ENCODE measurements around the gene TMEM123.
"Not testable (repeated sequence)": the region's sequence is repeated elsewhere in the genome, so short reads cannot be mapped to it uniquely, and the experiment has no call there.

TMEM123 gene

DNA sequence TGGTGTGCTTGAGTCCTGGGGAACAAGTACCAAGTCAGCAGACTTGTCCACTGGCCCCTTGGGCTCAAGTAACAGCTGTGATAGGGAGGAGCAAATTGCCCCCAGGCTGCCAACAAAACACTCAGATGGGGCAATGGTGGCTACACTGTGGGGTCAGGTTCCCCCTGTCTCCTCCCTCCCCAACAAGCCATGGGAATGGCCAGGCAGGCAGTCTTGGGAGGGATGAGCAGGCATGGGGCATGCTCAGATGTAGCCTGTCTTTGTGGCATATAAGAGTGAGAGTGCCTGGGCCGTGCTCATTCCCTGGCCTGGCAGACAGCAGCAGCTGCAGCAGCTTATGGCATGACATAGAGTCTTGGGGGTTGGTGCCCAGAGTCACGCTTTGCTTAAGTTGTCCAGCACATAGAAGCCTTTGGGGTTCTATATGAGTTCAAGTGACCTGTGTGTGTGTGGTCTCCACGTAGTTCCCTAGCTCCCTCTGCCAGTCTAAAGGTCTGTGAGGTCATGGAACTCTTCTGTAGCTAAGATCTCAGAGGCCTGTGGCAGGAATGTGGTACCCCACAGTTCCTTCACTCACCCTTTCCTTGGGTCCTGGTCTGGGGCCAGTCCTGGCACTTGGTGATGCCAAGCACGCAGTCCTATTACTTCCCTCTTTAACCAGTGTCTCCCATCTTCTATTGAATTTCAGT, 60.9 kb downstream of the TMEM123 start:
- no peak for DNase-seq

DNA sequence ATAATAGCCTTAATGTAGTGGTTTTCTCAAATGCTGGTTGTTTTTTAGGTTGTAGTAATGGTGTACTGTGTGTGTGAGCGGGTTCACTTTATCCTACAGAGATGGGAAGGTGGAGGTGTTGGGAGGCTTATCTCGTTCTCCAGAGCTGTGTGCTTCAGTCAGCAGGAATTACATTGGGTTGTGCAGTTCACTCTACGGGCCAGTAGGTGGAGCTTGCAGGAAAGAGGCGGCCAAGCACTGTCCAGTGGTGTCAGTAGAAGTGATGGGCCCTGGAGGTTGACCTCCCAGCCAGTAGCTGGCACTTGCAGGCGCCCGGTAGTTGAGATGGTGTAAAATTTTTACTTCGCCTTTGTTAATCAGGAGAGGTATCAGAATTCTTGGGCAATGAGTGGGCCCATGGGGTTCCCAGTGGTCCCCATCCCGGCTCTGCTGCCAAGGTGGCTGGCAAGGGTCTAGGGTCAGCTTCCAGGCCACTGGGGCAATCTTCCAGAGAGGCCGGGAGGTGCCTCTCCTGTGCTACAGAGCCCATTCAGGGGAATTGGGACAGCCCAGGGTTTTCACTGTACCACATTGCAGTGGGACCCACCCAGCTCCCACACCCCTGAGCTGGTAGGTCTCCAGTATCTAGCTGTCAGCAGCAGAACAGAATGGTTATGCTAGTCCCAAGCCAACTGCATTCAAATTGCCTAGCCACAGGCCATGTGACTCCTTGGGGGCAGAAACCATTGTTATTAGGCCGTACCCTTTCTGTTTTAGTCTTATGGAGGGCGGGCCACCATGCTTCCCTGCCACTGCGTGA, 61.7 kb downstream of the TMEM123 start:
- DNase-seq = peak; percentile 59

DNA sequence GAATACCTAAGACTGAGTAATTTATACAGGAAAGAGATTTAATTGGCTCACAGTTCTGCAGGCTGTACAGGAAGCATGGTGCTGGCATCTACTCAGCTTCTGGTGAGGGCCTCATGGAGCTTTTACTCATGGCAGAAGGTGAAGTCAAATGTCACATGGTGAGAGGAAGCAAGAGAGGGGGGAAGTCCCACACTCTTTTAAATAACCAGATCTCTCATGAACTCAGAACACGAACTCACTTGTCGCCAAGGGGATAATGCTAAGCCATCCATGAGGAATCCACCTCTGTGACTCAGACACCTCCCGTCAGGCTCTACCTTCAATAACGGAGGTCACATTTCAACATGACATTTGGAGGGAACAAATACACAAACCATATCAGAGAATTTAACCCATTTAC, 63.3 kb downstream of the TMEM123 start:
- no peak for DNase-seq

DNA sequence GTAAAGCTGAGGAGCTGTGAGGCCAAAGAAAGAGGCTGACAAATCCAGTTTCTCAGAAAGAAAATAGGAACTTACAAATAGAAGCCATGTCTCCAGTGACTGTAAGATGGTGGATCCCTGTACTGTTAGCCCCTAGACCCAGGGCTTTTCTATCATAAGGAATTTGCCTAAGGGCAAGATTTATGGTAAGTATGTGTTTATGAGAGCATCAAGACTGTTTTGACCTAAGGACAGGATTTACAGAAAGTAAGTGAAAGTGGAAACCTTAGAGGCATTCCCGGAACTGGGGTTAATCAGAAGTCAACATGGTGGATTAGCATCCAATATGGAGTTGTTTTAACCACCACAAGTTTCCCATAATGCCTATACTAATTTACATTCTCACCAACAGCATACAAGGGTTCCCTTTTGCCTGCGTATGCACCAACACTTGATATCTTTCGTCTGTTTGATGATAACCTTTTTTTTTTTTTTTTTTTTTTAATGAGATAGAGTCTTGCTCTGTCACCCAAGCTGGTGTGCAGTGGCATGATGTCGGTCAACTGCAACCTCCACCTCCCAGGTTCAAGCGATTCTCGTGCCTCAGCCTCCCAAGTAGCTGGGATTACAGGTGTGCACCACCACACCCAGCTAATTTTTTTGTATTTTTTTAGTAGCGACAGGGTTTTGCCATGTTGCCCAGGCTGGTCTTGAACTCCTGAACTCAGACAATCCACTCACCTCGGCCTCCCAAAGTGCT, 65.4 kb downstream of the TMEM123 start:
- DNase-seq = no peak

DNA sequence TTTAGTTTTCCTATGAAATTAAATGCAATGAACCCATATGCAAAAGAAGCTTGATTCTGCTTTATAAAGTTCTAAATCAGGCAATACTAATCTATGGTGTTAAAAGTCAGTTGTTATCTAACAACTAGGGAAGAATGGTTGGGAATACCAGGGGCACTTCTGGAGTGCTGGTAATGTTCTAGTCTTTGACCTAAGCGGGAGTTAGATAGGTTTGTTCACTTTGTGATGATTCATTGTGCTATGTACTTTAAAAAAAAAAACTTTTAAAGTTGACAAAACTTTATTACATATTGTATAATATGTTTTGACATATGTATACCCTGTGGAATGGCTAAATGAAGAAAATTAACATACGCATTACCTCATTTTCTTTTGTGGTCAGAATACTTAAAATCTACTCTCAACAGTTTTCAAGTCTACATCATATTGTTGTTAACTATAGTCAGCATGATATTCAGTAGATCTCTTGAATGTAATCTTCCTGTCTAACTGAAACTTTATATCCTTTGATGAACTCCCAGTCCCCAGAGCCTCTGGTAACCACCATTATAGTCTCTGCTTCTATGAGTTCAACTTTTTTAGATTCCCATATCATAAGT, 66.3 kb downstream of the TMEM123 start:
- no peak for DNase-seq

DNA sequence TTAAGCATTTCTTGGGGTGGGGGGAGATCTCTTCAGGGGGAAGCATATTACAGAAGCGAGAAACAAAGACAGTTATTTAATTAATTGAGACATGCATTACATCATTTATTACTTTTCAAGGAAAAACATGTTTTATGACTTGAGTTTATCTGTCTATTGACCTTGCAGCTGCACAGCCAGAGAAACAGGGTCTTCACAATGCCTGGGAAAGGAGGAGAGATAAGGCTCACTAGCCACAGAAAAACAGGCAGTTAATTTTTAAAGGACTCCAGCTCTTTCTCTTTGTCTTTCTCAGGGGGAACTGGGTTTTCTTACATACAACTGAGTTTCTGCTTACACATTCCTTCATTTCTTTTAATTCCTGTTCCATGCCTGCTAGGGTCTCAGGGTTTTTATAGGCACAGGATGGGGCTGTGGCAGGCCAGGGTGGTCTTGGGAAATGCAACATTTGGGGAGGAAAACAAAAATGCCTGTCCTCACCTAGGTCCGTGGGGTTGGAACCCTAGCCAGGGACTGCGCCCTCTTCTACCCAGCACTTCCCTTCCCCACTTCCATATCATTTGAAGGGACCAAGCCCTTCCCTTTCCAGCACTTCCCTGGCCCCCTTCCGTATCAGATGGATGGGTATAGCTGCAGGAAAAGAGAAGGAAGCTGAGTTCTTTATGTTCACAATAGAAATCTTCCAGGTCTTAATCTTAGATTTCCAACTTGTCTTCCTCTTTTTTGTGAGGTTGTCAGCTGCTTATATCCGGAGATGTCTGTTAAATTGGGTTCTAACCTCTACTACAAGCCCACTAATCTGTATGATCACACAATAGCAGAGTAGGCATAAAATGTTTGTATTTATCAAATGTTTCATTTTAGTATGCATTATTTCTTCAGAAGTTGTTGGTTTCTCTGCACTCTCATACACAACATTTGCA, 67.2 kb downstream of the TMEM123 start:
- no peak for DNase-seq

DNA sequence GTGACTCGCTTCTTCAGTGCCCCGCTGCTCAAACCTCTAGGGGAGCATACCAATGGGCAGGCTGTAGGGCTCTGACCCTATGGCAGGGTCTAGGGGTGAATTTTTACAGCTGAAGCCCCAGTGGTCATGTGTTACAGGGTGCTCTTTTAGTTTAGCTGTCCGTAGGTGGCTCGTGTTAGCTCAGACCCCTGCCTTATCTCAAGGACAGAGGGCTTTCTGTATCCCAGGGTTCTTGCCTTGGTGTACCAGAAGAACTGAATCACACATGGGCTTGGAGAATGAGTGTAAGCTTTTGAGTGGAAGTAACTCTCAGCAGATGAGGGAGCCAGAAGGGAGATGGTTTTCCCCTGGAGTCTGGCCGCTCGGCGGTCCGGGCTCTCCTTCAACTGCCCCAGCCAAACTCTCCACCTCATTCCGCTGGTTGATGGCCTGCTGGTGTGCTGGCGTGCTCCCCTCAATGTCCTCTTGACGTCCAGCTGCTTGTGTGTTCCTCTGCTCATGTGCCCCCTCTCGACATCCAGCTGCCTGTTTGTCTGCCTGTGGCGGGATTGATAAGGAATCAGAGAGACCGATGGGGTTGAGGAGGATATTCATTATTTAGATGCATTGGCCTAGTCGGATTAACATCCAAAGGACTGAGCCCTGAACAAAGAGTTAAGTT, 68.0 kb downstream of the TMEM123 start:
- no peak for DNase-seq

DNA sequence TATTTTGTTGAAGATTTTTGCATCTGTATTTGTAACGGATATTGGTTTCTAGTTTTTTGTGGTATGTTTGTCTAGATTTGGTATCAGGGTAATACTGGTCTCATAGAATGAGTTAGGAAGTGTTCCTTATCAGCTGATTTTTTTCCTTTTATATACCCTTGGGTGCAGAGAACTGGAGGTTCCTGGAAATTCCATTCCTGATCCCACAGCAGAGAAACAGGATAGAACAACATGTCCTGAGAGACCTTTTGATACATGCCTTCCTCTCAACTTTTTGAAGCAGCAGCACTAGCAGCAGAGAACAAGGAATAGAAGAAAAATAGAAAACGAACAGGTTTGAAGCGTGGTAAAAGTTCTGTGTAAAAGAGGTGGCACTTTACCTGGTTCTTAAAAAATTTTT, 68.7 kb downstream of the TMEM123 start:
- no peak for DNase-seq

DNA sequence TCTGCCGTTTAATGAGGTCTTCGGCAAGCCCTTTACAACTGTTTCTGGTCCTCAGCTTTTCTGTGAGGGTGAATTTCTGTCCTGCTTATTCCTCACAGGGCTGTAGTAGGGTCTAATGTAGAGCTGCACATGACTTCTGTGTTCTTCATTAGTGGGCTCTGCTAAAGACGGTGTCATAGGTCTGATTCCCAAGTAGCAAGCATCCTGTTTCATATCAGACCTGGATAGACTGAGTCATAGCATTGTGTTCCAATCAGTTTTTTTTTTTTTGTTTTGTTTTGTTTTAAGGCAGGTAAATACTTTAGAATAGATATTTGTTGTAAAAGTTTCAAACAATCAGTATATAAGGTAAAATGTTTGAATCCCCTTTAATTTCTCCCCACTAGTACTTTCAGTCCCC, 70.2 kb downstream of the TMEM123 start:
- DNase-seq = no peak

DNA sequence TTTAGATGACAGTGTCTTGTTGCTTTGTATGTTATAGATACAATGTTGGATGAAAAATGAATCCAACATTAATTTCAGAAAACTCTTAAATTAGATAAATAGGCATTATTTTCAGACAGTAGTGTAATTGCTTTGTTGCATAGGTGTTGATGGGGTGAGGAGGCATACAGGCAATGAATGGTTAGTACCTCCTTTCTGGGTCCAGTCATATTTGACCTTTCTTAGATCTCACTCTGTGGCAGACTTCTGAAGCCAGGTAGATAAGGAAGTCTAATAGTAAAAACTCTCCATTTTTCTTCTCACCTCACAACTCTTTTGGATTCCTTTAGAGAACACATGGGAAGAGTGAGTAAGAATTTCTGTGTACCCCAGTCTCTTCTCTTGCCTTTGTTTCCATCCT, 73.7 kb downstream of the TMEM123 start:
- DNase-seq = no peak

DNA sequence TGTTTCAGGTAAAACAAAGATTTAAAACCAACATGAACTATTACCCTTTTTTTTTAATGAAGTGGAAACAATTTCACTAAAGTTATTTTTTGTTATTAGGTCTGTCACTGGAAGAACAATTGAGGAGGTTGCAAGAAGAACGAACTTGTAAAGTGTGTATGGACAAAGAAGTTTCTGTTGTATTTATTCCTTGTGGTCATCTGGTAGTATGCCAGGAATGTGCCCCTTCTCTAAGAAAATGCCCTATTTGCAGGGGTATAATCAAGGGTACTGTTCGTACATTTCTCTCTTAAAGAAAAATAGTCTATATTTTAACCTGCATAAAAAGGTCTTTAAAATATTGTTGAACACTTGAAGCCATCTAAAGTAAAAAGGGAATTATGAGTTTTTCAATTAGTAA, 74.7 kb downstream of the TMEM123 start:
- no peak for DNase-seq

DNA sequence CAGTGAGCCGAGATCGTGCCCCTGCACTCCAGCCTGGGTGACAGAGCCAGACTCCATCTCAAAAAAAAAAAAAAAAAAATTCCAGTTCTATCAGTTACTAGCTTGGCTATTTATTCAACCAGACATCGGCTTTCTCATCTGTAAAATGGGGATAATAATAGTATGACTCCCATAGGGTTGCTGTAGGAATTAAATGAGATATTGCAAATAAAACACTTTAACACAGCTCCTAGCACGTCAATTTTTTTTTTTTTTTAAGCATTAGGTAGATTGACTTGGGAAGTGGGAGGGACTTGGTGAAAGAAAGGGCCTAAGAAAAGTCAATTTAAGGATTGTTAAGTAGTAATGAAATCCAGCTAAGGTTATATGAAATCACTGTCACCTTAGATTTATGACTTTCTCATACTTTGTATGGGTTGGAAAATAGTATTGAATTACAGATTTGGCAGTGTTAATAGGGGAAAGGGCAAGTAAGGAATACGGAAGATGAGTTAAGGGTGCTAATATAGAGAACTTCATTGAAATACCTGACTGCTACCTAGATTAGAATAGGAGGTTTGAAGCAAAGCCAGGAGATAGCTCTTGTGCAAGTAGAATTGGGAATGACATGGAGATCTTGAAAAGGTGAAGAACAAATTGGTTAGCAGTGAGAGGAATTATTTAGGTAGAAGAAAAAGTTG, 76.7 kb downstream of the TMEM123 start:
- DNase-seq = no peak

DNA sequence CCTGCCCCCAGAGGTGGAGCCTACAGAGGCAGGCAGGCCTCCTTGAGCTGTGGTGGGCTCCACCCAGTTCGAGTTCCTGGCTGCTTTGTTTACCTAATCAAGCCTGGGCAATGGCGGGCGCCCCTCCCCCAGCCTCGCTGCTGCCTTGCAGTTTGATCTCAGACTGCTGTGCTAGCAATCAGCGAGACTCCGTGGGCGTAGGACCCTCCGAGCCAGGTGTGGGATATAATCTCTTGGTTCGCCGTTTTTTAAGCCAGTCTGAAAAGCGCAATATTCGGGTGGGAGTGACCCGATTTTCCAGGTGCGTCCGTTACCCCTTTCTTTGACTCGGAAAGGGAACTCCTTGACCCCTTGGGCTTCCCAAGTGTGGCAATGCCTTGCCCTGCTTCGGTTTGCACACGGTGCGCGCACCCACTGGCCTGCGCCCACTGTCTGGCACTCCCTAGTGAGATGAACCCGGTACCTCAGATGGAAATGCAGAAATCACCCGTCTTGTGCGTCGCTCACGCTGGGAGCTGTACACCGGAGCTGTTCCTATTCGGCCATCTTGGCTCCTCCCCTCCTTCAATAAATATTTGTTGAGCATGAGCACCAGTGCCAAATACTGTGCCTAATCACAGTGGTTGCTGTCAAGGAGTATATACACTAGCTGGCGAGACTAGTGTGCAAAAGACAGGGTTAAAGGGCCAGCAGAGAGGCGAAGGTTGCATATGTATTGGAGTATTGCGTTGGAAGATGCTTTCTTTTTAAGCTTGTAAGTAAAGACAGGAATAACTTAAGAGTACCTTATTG, 77.7 kb downstream of the TMEM123 start:
- DNase-seq = not testable (repeated sequence)

DNA sequence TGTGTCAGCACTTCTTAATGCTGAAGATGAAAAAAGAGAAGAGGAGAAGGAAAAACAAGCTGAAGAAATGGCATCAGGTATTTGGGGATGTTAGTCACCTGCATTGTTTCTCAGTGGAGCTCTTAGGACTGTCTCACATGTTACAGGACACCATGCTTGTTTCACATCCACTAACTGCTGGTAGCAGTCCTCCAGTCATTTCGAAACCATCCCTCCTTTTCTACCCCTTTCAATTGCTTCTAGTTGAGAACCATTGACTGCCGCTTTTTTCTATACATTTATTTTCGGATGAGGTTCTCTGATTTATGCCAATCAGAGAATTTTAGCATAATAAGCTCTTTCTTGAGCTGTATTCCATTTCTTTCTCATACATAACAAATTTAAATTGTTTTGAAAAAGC, 84.1 kb downstream of the TMEM123 start:
- DNase-seq = no peak

DNA sequence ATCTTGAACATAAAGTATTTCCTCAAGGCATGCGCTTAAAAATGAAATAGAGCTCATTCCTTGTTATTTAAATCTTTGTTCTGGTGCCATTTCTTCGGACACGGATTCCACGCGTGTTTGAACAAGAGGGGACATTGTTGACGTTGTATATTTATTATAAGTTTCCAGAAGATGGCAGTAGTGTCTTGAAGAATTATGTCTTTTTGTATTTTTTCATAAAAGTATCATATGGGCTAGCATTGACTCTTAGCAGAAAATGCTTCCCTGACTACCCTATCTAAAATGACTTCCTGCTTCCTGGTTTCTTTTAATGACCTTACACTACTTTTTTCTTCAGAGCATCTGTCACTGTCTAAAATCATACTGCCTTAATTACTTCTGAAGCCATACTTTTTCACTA, 85.2 kb downstream of the TMEM123 start:
- peak; percentile 24 for DNase-seq

DNA sequence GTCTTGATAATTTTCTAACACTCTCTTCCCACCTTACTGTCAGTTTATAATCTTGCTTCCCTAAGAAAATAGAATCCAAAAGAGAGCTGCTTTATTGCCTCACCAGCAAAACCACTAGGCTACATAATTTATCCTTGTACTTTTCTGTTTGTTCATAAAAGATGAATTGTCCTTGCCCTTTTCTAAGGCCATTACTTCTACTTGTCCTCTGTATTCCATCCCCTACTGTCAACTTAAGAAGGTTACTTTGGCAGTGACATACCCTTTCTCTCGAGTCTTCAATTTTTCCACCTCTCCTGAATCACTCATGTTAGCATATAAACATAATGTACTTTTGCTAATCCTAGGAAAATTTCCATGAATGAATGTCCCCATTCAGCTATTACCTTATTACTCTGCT, 87.6 kb downstream of the TMEM123 start:
- DNase-seq = no peak

DNA sequence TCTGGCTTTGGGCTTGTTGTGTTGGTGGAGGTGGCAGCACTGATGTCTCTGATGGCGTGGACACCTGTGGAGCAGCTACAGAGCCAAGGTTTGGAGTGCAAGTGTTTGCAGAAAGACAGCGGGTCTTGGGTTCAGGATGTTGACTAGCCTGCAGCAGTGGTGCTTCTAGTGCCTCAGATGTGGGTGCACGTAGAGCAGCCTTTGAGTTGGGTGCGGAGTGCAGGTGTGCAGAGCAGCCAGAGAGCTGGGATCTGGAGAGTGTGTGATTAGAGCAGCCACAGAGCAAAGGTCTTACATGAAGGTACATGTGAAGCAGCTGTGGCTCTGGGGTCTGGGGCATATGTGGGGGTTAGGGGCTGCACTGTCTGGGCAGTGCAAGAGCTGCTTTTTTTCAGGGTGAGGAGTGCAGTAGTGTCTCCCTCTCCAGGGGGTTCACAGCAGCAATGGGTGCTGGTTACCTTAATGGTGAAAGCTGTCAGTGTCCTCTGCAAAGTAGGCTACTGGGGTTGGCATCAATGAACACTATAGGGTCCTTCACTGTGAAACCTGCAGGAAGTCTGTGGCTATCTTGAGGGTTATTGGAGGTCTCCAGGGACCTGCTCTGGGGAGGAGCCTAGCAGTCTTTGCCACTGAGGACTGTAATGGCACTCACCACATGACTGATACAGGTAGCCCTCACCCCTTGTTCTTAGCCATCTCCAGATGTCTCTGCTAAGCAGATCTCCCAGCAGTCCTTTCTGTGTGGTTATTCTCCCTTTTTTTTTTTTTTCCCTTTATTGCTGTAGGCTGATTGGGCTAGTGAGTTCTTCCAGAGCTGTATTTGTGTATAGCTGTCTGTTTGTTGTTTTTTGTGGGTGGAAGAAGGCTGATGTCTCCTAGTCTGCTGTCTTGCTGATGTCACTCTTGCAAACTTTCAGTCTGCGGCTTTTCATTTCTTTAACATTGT, 91.2 kb downstream of the TMEM123 start:
- peak; percentile 38 for DNase-seq

DNA sequence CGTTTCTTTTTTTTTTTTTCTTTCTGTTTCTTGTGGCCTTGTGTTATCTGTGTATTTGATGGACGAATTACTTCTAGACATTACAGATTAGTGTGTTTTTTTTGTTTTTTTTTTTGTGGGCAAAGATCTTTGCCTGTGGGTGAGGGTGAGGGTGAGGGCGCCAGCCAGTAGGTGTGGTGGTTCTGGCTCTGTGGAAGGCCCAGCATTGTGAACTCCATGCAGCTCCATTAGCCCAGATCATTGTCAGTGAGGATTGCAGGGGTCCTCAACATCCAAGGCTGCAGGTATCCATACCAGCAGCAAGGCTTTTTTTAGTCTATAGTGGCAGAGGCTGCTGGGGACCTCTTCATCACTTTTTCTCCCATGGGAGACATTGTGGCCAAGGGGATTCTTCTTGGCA, 91.9 kb downstream of the TMEM123 start:
- no peak for DNase-seq

DNA sequence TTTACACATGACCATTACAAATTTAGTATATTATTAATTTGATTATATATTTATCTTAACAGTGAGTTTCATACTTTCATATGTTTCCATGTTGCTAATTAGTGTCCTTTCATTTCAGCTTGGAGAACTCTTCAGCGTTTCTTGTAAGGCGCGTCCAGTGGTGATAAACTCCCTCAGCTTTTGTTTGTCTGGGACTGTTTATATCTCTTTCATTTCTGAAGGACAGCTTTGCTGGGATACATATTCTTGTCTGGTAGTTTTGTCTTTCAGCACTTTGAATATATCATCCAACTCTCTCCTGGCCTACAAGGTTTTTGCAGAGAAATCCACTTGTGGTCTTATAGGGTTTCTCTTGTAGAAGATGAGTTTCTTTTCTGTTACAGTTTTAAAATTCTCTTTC, 93.2 kb downstream of the TMEM123 start:
- no peak for DNase-seq
